ENCODE results near the gene OR2C1.

Gene OR2C1

DNA sequence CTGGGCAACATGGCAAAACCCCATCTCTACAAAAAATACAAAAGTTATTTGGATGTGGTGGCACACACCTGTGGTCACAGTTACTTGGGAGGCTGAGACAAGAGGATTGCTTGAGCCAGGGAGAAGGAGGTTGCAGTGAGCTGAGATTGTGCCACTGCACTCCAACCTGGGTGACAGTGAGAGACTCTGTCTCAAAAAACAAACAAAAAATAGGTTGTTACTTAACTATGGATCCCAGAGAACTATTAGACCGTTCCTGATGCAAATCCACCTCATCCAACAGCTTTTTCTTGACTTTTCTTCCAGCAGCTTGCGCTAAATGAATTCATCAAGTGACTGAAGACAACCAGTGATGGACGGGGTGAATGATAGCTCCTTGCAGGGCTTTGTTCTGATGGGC, at the start of gene OR2C1:
Gene OR2C1, plus strand, starts transcription at position 301 of the 400 bp plus-strand sequence. Its CDS starts 52 bp downstream, at position 353.
- FAIRE-seq, result no peak

- FAIRE-seq, result no peak
These were observed 49.6 kb upstream of the OR2C1 start for GRCh38 chr16:3306078-3306477.

DNA sequence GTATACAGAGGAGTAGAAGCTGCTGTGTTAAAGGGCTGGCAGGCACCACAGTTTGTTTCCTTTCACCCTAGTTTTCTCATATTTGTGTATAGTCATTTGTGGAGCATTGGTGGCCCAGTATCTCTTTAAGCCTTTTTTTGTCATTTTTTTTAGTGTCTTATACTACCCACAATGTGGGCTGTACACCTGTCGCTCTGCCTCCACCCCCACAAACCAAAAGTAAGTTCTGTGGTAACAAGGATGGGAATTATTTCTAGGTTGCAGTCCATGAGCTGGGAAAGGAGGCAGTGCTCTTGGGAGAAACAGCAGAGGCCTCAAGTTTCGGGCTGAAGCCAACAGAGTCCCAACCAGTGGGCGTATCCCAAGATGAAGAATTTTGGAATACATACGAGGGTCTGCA, 44.2 kb upstream of the OR2C1 start:
- no peak for FAIRE-seq

DNA sequence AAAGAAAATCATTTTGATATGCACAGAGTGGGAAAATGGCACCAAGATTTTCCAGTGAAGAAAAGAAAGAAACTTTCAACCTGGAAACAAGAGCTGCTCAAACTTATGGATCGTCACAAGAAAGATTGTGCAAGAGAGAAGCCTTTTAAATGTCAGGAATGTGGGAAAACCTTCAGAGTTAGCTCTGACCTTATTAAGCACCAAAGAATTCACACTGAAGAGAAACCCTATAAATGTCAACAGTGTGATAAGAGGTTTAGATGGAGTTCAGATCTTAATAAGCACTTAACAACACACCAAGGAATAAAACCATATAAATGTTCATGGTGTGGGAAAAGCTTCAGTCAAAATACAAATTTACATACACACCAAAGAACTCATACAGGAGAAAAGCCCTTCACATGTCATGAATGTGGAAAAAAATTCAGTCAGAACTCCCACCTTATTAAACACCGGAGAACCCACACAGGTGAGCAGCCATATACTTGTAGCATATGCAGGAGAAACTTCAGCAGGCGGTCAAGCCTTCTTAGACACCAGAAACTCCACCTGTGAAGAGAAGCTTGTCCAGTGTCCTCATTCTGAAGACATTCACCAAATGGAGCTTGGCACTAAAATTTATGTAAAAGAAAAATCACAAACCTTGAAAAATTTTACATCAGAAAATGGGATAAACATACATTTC, 38.2 kb upstream of the OR2C1 start:
- no peak for FAIRE-seq

DNA sequence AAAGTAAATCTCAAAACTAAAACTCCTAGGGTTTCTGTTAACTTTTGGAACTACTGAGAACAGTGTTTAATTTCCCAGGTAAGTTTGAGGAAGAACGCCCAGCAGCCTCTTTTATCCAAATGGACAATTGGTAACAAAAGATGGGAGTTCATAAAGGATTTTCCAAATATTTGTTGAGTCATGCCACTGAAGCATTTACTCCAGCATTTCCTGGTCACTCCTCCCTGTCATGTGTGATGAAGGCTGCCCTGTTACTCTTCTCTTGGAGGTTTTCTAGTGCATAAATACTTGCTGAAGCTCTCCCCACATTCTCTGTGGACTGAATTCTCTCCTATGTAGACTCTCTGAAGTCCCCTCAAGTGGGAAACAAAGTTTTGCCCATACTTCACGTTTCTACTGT, 33.9 kb upstream of the OR2C1 start:
- no peak for FAIRE-seq

GRCh38 chr16:3327514-3327913, 28.2 kb upstream of the OR2C1 start:
- no peak for FAIRE-seq

GRCh38 chr16:3328104-3328503, 27.6 kb upstream of the OR2C1 start:
- no peak for FAIRE-seq

- FAIRE-seq, result no peak
These were observed 27.0 kb upstream of the OR2C1 start for GRCh38 chr16:3328643-3329042.

GRCh38 chr16:3346041-3346440, 9.6 kb upstream of the OR2C1 start:
- FAIRE-seq, result no peak

DNA sequence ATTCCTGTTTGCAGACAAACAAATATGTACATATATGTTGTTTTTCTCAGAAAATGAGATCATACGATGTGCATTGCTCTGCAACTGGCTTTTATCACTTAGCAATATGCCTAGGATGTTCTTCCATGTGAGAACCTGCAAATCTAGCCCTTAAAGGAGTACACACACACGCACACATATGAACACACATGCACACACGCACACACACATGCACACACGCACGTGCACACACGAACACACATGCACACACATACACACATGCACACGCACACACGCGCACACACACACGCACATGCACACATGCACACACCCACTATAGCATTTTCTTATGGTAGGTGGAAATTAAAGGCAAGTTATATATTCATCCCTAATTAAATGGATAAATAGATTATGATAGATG, 8.1 kb upstream of the OR2C1 start:
- FAIRE-seq, result no peak

GRCh38 chr16:3348547-3349167, 7.0 kb upstream of the OR2C1 start:
- no peak for FAIRE-seq

- no peak for FAIRE-seq
These were observed 6.5 kb upstream of the OR2C1 start for GRCh38 chr16:3349175-3349574.

GRCh38 chr16:3356118-3356517, 429 bp downstream of the OR2C1 start:
- FAIRE-seq, result no peak

DNA sequence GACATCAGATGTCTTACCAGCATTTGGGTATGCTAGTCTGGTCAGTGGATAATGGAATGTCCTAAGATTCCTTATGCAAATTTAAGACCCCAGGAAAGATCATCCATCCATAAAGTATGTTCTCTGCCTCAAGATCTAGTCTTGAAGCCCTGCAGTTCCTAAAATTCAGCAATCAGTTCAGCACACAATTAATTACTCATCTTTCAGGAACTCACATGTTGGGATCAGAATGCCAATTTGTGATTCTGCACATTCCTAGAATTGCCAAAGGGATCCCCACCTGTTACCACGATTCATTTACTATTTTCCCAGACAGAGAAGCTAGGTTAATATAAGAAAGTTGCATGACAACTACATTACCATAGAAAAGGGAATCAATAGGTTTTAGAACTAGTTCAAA, 3.2 kb downstream of the OR2C1 start:
- no peak for FAIRE-seq

DNA sequence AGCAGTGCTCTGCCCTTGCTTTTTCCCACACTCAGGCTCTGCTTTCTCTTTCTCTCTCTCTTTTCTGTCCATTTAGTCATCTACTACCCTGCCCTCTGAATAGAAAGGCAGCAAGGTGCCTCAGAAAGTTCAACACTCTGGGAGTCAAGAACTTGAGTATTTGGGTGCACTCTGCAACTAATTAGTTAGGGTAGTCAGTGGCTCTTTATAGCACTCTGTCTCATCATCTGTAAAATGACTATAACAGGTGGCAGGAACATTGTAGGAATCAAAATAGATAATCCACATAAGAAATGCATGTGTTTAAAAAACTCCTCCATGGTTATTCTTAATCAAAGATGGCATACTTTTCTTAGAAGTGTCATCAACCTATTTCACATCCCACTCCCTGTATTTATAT, 7.2 kb downstream of the OR2C1 start:
- FAIRE-seq, result no peak

DNA sequence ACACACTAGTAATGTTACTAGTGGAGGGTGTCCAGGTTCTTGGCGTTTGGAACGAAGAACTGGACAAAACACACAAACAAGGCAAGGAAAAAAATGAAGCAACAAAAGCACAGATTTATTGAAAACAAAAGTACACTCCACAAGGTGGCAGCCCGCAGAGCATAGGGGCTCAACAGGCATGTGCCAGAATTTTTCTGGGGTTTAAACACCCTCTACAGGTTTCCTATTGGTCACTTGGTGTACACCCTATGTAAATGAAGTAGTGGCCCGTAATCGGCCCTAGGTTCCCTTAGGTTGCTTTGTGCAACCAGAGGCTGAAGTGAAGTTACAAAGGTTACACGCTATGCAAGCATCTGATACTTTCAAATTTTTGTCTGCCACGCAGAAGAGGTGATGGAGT, 8.1 kb downstream of the OR2C1 start:
- no peak for FAIRE-seq

DNA sequence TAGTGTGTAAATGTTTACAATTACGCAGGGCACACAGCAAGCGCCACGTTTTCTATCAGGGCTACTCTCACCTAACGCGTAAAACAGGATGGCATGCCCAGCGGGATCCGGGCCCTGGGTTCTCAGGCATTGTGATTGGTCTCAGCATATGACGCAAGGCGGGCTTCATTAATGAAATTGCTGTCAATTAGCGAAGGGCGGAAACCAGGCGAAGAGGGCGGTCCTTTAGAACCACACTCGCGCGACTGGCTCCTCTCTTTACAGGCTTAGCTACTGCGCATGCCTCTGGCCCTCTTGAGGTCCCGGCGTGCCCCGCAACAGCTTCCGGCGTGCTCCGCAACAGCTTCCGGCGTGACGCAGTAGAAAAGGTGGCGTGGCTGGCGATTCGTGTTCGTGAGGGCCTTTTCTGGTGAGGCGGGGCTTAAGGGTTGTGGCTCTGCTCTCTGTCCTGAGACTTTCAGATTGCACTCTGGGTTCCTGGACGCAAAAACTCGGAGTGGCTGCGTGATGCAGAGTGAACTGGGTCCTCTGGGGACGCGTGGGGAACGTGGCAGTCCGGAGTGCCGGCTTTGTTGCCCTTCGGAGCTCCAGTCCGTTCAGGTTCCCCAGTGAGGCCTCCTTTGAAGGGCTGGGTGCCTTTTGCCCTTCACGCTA, 9.2 kb downstream of the OR2C1 start:
- no peak for FAIRE-seq

DNA sequence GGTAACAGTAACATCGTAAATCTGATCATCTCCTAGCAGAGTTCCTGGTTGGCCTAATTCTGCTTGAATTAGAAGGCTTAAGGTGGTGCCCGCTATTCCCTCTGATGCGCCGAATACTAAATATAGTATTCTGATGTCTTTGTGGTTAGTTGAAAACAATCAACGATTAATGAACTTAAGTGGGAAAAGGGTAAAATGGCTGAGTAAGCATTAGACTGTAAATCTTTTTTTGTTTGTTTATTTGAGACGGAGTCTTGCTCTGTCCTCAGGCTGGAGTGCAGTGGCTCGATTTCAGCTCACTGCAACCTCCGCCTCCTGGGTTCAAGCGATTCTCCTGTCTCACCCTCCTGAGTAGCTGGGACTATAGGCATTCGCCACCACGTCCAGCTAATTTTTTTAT, 13.4 kb downstream of the OR2C1 start:
- no peak for FAIRE-seq

GRCh38 chr16:3375680-3376079, 20.0 kb downstream of the OR2C1 start:
- no peak for FAIRE-seq

- no peak for FAIRE-seq
These were observed 22.2 kb downstream of the OR2C1 start for GRCh38 chr16:3377917-3378316.

- no peak for FAIRE-seq
These were observed 27.4 kb downstream of the OR2C1 start for GRCh38 chr16:3383045-3383448.

DNA sequence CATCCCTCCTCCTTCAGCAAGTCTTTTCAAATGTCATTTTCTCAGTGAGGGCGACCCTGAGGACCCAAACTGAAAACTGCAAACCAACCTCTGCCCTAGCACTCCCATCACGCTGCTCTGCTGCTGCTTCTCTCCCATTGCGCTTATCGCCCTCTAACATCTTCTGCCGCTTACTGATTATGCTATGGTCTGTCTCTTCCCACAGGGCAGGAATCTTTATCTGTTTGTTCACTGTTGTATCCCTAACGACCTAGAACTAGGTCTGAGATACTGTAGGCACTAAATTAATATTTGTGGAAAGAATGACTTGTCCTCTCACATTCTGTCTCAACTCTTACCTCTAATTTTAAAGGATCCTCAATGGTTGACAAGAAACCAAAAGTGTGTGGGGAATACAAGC, 32.6 kb downstream of the OR2C1 start:
- FAIRE-seq, result no peak

GRCh38 chr16:3389663-3390338, 34.1 kb downstream of the OR2C1 start:
- FAIRE-seq, result no peak

DNA sequence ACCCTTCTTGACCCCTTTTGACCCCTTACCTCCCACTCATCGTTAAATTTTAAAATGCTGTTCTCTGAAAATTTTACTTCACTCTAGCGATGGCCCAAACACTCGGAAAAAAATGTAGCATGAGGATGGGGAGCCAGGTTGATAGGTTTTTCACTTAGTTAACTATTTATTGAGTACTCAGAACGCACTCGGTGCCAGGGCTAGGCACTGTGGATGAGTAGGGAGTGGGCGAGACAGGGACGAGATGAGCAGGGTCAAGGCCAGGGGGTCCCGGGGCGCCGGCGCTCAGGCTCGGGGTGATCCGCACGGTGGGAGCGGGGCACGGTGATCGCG, 44.7 kb downstream of the OR2C1 start:
- FAIRE-seq, result no peak
